Endothelial cell of umbilical vein (primary cell): ENCODE data around the gene NALCN. TPM values are rescaled to one million over a fixed set of nuclear protein-coding genes. Genes with fewer than 3 reads are reported as not detected.

Experiments
- BruUV-seq: library from RNA; stranded (reverse); fragments of 400-500 nt; replicated peaks from 2 replicates; lab custom pipeline; 2021; lab: Mats Ljungman, UMichigan
- CTCF ChIA-PET: fragments of 300-600, 350-600 bp; sonication (Branson Sonifier 250); formaldehyde crosslinking; loops from one replicate; lab custom pipeline; 2021; ENCODE audit warnings: antibody characterized with exemption, inconsistent platforms; lab: Charles Lee
- POLR2A ChIA-PET: fragments of 300-600, 350-600 bp; sonication (Branson Sonifier 250); formaldehyde crosslinking; loops from one replicate; lab custom pipeline; 2021; ENCODE audit warnings: antibody characterized with exemption, inconsistent platforms; lab: Charles Lee
- DNase-seq: peaks from one replicate; pipeline ENCODE4 v3.0.0-alpha.2; 2011; ENCODE audit warnings: low read depth, low spot score
- FAIRE-seq: peaks from 2 replicates; lab custom pipeline; 2011; peaks lifted over from hg19 to GRCh38; lab: Jason Lieb, UNC
- H2AFZ ChIP-seq: 2 replicates; pipeline ENCODE4 v1.6.0; 2012; ENCODE audit warnings: low read depth, low read length, control low read depth, inconsistent platforms
- H3K27ac ChIP-seq: 2 replicates; pipeline ENCODE4 v1.5.1; 2011; ENCODE audit warnings: low read depth, mild to moderate bottlenecking, control low read depth, low read length, moderate library complexity; ENCODE audit not compliant: insufficient read depth
- H3K27me3 ChIP-seq, 2 experiments: 2 replicates each; pipeline versions ENCODE4 v1.6.0 to v1.6.1; 2011; ENCODE audit warnings: low read length in 2 of 2, mixed read lengths in 1 of 2; ENCODE audit not compliant: control insufficient read depth in 2 of 2, insufficient read depth in 2 of 2
- H3K36me3 ChIP-seq, 2 experiments: 2 replicates in 1 of 2; 3 replicates in 1 of 2; pipeline ENCODE4 v1.5.1; 2011; ENCODE audit warnings: low read length in 2 of 2, mild to moderate bottlenecking in 1 of 2, moderate library complexity in 1 of 2; ENCODE audit not compliant: control insufficient read depth in 2 of 2, insufficient read depth in 2 of 2; ENCODE audit errors: extremely low read depth in 1 of 2
- H3K4me1 ChIP-seq: 3 replicates; pipeline ENCODE4 v1.5.1; 2011; ENCODE audit warnings: mild to moderate bottlenecking, low read length; ENCODE audit not compliant: control insufficient read depth, insufficient read depth; ENCODE audit errors: extremely low read depth
- H3K4me2 ChIP-seq: 2 replicates; pipeline ENCODE4 v1.6.1; 2011; ENCODE audit warnings: low read length, control low read depth, mixed read lengths; ENCODE audit not compliant: insufficient read depth
- H3K4me3 ChIP-seq, 3 experiments: fragments of 200-600 bp in 1 of 3; sonication (generic), shearing (Covaris generic) in 1 of 3; replicated peaks in 1 of 3; 2 replicates each; pipeline ENCODE4 v1.5.1; 2011 to 2016; ENCODE audit warnings: control low read depth in 3 of 3, low read length in 3 of 3, mild to moderate bottlenecking in 2 of 3, inconsistent platforms in 1 of 3, low read depth in 1 of 3, moderate library complexity in 1 of 3; ENCODE audit not compliant: insufficient read depth in 1 of 3
- H3K79me2 ChIP-seq: 2 replicates; pipeline ENCODE4 v1.6.0; 2012; ENCODE audit warnings: low read length, inconsistent platforms; ENCODE audit not compliant: control insufficient read depth, insufficient read depth
- H3K9ac ChIP-seq: replicated peaks from 2 replicates; pipeline ENCODE3; 2011; ENCODE audit warnings: low read length, control low read depth; ENCODE audit not compliant: insufficient read depth; ENCODE audit errors: extremely low read depth
- H3K9me1 ChIP-seq: replicated peaks from 3 replicates; pipeline ENCODE4 v1.6.0; 2011; ENCODE audit warnings: mild to moderate bottlenecking, low read length; ENCODE audit not compliant: control insufficient read depth, insufficient read depth; ENCODE audit errors: extremely low read depth
- H3K9me3 ChIP-seq: replicated peaks from 2 replicates; pipeline ENCODE4 v1.5.1; 2012; ENCODE audit warnings: low read length, inconsistent platforms; ENCODE audit not compliant: control insufficient read depth, insufficient read depth
- H4K20me1 ChIP-seq: replicated peaks from 2 replicates; pipeline ENCODE3; 2011; ENCODE audit warnings: mild to moderate bottlenecking, low read length; ENCODE audit not compliant: control insufficient read depth, insufficient read depth; ENCODE audit errors: extremely low read depth
- EZH2 ChIP-seq: IDR thresholded peaks from 2 replicates; pipeline ENCODE4 v1.6.1; 2012; ENCODE audit warnings: borderline replicate concordance, low read depth, mild to moderate bottlenecking, moderate library complexity, low read length, inconsistent platforms; ENCODE audit not compliant: severe bottlenecking
- FOS ChIP-seq: IDR thresholded peaks from 2 replicates; pipeline ENCODE4 v1.6.1; 2011; ENCODE audit warnings: mild to moderate bottlenecking, low read length, moderate library complexity, borderline replicate concordance; ENCODE audit not compliant: insufficient read depth
- GATA2 ChIP-seq: IDR thresholded peaks from 2 replicates; pipeline ENCODE4 v1.7.0; 2011; ENCODE audit warnings: low read depth, mild to moderate bottlenecking, moderate library complexity, mixed read lengths, low read length; ENCODE audit not compliant: insufficient read length, insufficient read depth
- JUN ChIP-seq: IDR thresholded peaks from 2 replicates; pipeline ENCODE4 v1.6.1; 2011; ENCODE audit warnings: borderline replicate concordance, low read depth; ENCODE audit not compliant: insufficient read length, insufficient read depth
- MYC ChIP-seq: IDR thresholded peaks from one replicate; pipeline ENCODE4 v1.6.1; 2011; ENCODE audit warnings: mild to moderate bottlenecking, low read depth, low read length
- POLR2A ChIP-seq: IDR thresholded peaks from 2 replicates; pipeline ENCODE4 v1.6.1; 2012; ENCODE audit warnings: low read depth, mild to moderate bottlenecking, control low read depth, low read length
- POLR2AphosphoS5 ChIP-seq: IDR thresholded peaks from 2 replicates; pipeline ENCODE4 v1.6.1; 2012; ENCODE audit warnings: low read depth, mild to moderate bottlenecking, control low read depth, low read length, moderate library complexity; ENCODE audit not compliant: insufficient read depth
- dilution Hi-C: fragments of 300-500 bp; cut with MboI; formaldehyde crosslinking; loops from one replicate; pipeline ENCODE4 v1.15.0; 2019; ENCODE audit warnings: low sequenced_read_pairs; ENCODE audit not compliant: extremely low pct_ligation_motif_present
- intact Hi-C: fragments of 100-400 bp; cut with micrococcal nuclease; formaldehyde crosslinking; loops from one replicate; pipeline ENCODE4 v1.10.0; 2022
- polyA plus RNA-seq, 4 experiments: library from polyadenylated mRNA; depleted of rRNA in 3 of 4; stranded (reverse) in 3 of 4; unstranded in 1 of 4; fragments of >200 nt; gene quantifications; 2 replicates each; pipeline versions ENCODE4 v1.2.1 to v1.2.3, GENCODE V29; 2011 to 2012; ENCODE audit warnings: missing spikeins in 1 of 4
- total RNA-seq: library from RNA; stranded (reverse); gene quantifications from 2 replicates; pipeline ENCODE4 v1.2.3, GENCODE V29; 2021
- TF ChIP-seq, protein P1 (sequence below): IDR thresholded peaks from 2 replicates; pipeline ENCODE4 v1.6.1; 2011; ENCODE audit not compliant: insufficient read depth, insufficient read length
- TF ChIP-seq, protein P2 (sequence below), 2 donors: IDR thresholded peaks; 1 replicate in 1 of 2; 2 replicates in 1 of 2; pipeline ENCODE4 v1.5.1; 2011; ENCODE audit warnings: low read length in 2 of 2, mild to moderate bottlenecking in 2 of 2, moderate library complexity in 2 of 2, control low read depth in 1 of 2, inconsistent platforms in 1 of 2, low read depth in 1 of 2; ENCODE audit not compliant: insufficient read depth in 1 of 2; ENCODE audit errors: extremely low read depth in 1 of 2

NALCN gene
- total and polyA plus RNA-seq, 2 donors (not counting 3 experiments of a cell fraction or from before 2014, with no cell fraction given): 3.3 to 4.4 TPM

DNA sequence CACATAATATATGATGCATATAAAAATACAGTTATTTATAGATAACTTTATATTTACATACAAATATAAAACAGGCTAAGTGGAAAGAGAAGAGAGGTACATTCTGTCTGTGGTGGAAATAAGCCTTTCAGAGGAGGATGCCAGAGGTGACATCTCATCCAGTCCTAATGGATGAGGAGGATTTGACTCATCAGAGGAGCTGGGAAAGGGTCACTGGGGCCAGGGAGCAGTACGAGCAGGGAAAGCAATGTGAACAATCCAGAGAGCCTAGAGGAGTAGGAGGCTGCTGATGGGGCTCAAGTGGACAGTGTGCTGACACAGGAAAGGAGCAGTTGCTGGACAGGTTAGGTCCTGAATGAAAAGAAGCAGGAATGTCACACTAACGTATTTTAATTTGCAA, 18.6 kb downstream of the NALCN start:
- ChIA-PET CTCF (interaction anchor here (0.9 to 1.0 kb wide), 2 partner anchors 53 to 247 kb away, joined by 3 read pairs; no protein-coding TSS in a partner anchor), POLR2A (no interaction called here)
- DNase-seq (peak; percentile 59), FAIRE-seq (peak; percentile 64)
- intact Hi-C loops: loop anchor here (5.0 kb wide), 1 partner anchor 1035 kb away; no protein-coding TSS in a partner anchor
- BruUV-seq: no TSS peak
- Histone ChIP-seq H2AFZ (no peak overlapping the region), H3K9me1 (no peaks in the 10 kb centered on the region), H4K20me1 (no peaks in the 10 kb centered on the region), H3K9ac (no peak overlapping the region), H3K27me3 (no peaks in the 10 kb centered on the region), H3K4me1 (peaks cover 15% of the 10 kb centered on the region), H3K36me3 (no peaks in the 10 kb centered on the region), H3K9me3 (no peaks in the 10 kb centered on the region), H3K4me2 (peak overlapping the region; percentile 3), H3K79me2 (no peaks in the 10 kb centered on the region), H3K27ac (no peak overlapping the region), H3K4me3 (no peak overlapping the region)
- dilution Hi-C loops: no loop called here
- TF ChIP-seq FOS: peak; percentile 74
- TF ChIP-seq MYC: no peak
- no peak for TF ChIP-seq EZH2
- TF ChIP-seq JUN: no peak
- peak; percentile 13 for TF ChIP-seq POLR2AphosphoS5
- no peak for TF ChIP-seq POLR2A

DNA sequence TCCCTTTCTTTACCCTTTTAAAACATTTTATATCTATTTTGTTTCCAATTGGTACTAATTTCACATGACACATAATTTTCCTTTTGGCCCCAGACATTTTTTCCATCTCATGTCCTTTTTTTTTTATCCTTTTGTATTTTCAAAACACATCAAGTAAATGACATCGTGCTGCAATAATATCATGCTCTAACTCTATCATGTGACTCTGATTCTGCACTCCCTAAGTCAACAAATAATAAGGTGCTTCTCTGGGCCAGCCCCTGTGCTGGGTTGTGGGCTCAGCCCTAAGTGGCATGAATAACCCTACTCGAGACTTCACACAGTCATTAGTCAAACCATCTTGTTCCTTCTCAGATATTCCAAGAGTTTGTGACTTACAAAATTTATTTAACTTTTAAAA, 21.7 kb downstream of the NALCN start:
- BruUV-seq: no TSS peak
- FAIRE-seq (no peak), DNase-seq (peak; percentile 23)
- CTCF ChIA-PET: no interaction called here
- intact Hi-C loops (loop anchor here (5.0 kb wide), 1 partner anchor 1032 kb away; no protein-coding TSS in a partner anchor), dilution Hi-C loops (no loop called here)
- Histone ChIP-seq H3K4me1 (peaks cover 25% of the 10 kb centered on the region), H3K79me2 (no peaks in the 10 kb centered on the region), H3K27ac (no peak overlapping the region), H3K4me3 (no peak overlapping the region), H3K9ac (no peak overlapping the region), H3K4me2 (no peak overlapping the region), H4K20me1 (no peaks in the 10 kb centered on the region), H3K9me1 (no peaks in the 10 kb centered on the region), H3K27me3 (no peaks in the 10 kb centered on the region), H2AFZ (no peak overlapping the region), H3K9me3 (no peaks in the 10 kb centered on the region), H3K36me3 (no peaks in the 10 kb centered on the region)
- POLR2A ChIA-PET: no interaction called here
- no peak for TF ChIP-seq GATA2
- no peak for TF ChIP-seq FOS
- TF ChIP-seq, protein P1, sequence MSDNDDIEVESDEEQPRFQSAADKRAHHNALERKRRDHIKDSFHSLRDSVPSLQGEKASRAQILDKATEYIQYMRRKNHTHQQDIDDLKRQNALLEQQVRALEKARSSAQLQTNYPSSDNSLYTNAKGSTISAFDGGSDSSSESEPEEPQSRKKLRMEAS: no peak
- TF ChIP-seq, protein P2, sequence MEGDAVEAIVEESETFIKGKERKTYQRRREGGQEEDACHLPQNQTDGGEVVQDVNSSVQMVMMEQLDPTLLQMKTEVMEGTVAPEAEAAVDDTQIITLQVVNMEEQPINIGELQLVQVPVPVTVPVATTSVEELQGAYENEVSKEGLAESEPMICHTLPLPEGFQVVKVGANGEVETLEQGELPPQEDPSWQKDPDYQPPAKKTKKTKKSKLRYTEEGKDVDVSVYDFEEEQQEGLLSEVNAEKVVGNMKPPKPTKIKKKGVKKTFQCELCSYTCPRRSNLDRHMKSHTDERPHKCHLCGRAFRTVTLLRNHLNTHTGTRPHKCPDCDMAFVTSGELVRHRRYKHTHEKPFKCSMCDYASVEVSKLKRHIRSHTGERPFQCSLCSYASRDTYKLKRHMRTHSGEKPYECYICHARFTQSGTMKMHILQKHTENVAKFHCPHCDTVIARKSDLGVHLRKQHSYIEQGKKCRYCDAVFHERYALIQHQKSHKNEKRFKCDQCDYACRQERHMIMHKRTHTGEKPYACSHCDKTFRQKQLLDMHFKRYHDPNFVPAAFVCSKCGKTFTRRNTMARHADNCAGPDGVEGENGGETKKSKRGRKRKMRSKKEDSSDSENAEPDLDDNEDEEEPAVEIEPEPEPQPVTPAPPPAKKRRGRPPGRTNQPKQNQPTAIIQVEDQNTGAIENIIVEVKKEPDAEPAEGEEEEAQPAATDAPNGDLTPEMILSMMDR (IDR thresholded peaks at IDR 0.05; ENCODE audit: extremely low read depth in 1 of 2, insufficient read depth in 1 of 2, low read depth in 1 of 2, low read length in 2 of 2): no peak
- no peak for TF ChIP-seq EZH2
- TF ChIP-seq POLR2AphosphoS5: no peak
- no peak for TF ChIP-seq JUN
- no peak for TF ChIP-seq MYC
